Caco-2 (cell line): ENCODE measurements around the gene ANO6. TPM values are rescaled to one million over a fixed set of nuclear protein-coding genes. Genes with fewer than 3 reads are reported as not detected.

Experiments used
- BruUV-seq: library from RNA; stranded (reverse); fragments of 400-500 nt; replicated peaks from 2 replicates; lab custom pipeline; 2021; lab: Mats Ljungman, UMichigan
- CTCF ChIA-PET: fragments of 300-600 bp; sonication (Branson Sonifier 250); formaldehyde crosslinking; loops from one replicate; lab custom pipeline; 2022; ENCODE audit warnings: antibody characterized with exemption; lab: Charles Lee
- POLR2A ChIA-PET: fragments of 300-600 bp; sonication (Branson Sonifier 250); formaldehyde crosslinking; loops from one replicate; lab custom pipeline; 2022; ENCODE audit warnings: antibody characterized with exemption; lab: Charles Lee
- DNase-seq, 2 experiments: peaks; one replicate each; pipeline versions ENCODE4 v3.0.0 to v3.0.0-alpha.2; 2020 to 2022
- H3K27me3 ChIP-seq: replicated peaks from 2 replicates; pipeline ENCODE4 v1.6.0; 2011; ENCODE audit warnings: low read length; ENCODE audit not compliant: control insufficient read depth, insufficient read depth
- H3K36me3 ChIP-seq: 2 replicates; pipeline ENCODE4 v1.5.1; 2011; ENCODE audit warnings: low read length; ENCODE audit not compliant: control insufficient read depth, insufficient read depth
- H3K4me1 ChIP-seq: fragments of 250-450 bp; sonication (Bioruptor Pico); 2 replicates; pipeline ENCODE4 v1.5.1; 2020; ENCODE audit warnings: mild to moderate bottlenecking
- H3K4me3 ChIP-seq: 2 replicates; pipeline ENCODE4 v1.5.1; 2011; ENCODE audit warnings: low read depth, mild to moderate bottlenecking, control low read depth, low read length
- H3K9me3 ChIP-seq: fragments of 250-450 bp; sonication (Bioruptor Pico); 2 replicates; pipeline ENCODE4 v1.5.1; 2020; ENCODE audit warnings: mild to moderate bottlenecking, moderate library complexity
- H3K27ac Mint-ChIP-seq: one replicate; pipeline ENCODE4 v1.8.0; 2022; ENCODE audit warnings: mixed read lengths; ENCODE audit not compliant: unreplicated experiment
- H3K27me3 Mint-ChIP-seq: one replicate; pipeline ENCODE4 v1.8.0; 2022; ENCODE audit warnings: mixed read lengths; ENCODE audit not compliant: insufficient read depth, unreplicated experiment
- H3K36me3 Mint-ChIP-seq: one replicate; pipeline ENCODE4 v1.8.0; 2022; ENCODE audit warnings: mild to moderate bottlenecking, mixed read lengths; ENCODE audit not compliant: insufficient read depth, unreplicated experiment
- H3K4me1 Mint-ChIP-seq: one replicate; pipeline ENCODE4 v1.8.0; 2022; ENCODE audit warnings: low read depth, mixed read lengths; ENCODE audit not compliant: unreplicated experiment
- H3K4me3 Mint-ChIP-seq: one replicate; pipeline ENCODE4 v1.8.0; 2022; ENCODE audit warnings: mild to moderate bottlenecking, moderate library complexity, mixed read lengths; ENCODE audit not compliant: unreplicated experiment
- H3K9me3 Mint-ChIP-seq: one replicate; pipeline ENCODE4 v1.8.0; 2022; ENCODE audit warnings: mixed read lengths; ENCODE audit not compliant: unreplicated experiment
- CTCF ChIP-seq, 2 experiments: fragments of 200-600 bp in 1 of 2; IDR thresholded peaks; 1 replicate in 1 of 2; 2 replicates in 1 of 2; pipeline versions ENCODE4 v1.5.1 to v1.8.0; 2011 to 2022; ENCODE audit warnings: antibody characterized with exemption in 1 of 2, control low read depth in 1 of 2, inconsistent platforms in 1 of 2, low read depth in 1 of 2, low read length in 1 of 2, mild to moderate bottlenecking in 1 of 2, moderate library complexity in 1 of 2; ENCODE audit not compliant: insufficient read depth in 1 of 2, severe bottlenecking in 1 of 2, unreplicated experiment in 1 of 2
- intact Hi-C: fragments of 100-400 bp; cut with micrococcal nuclease; formaldehyde crosslinking; loops from one replicate; pipeline ENCODE4 v1.10.0; 2022; ENCODE audit not compliant: unreplicated experiment
- total RNA-seq: library from RNA; stranded (reverse); gene quantifications from 2 replicates; pipeline ENCODE4 v1.2.3, GENCODE V29; 2022

Gene ANO6
- total RNA-seq, 1 experiment from 2014 or later = 126 TPM

- Histone ChIP-seq H3K4me1 (no peaks in the 10 kb centered on the region), H3K36me3 (peaks cover 2% of the 10 kb centered on the region; the same call in 1 of the 2 replicates), H3K27me3 (no peaks in the 10 kb centered on the region), H3K9me3 (no peaks in the 10 kb centered on the region), H3K4me3 (no peak overlapping the region)
- POLR2A ChIA-PET = no interaction called here
- DNase-seq = no peak
- CTCF ChIA-PET = no interaction called here
- H3K9me3 Mint-ChIP-seq = peaks cover 8% of the 10 kb centered on the region
- no TSS peak for BruUV-seq
- H3K36me3 Mint-ChIP-seq = peaks cover 57% of the 10 kb centered on the region
- H3K4me3 Mint-ChIP-seq = no peak overlapping the region
- intact Hi-C loops = no loop called here
- TF ChIP-seq CTCF (IDR thresholded peaks at IDR 0.05; ENCODE audit: insufficient read depth in 1 of 2, low read depth in 1 of 2, low read length in 1 of 2, severe bottlenecking in 1 of 2, unreplicated experiment in 1 of 2) = no peak
- no peaks in the 10 kb centered on the region for H3K4me1 Mint-ChIP-seq
- no peak overlapping the region for H3K27ac Mint-ChIP-seq
- H3K27me3 Mint-ChIP-seq = no peaks in the 10 kb centered on the region
Observed at GRCh38 chr12:45400991-45401390, 185.1 kb downstream of the ANO6 start.

GRCh38 chr12:45402288-45402687, 186.4 kb downstream of the ANO6 start:
- no peak for DNase-seq
- Histone ChIP-seq H3K27me3 (no peaks in the 10 kb centered on the region), H3K9me3 (no peaks in the 10 kb centered on the region), H3K36me3 (peaks cover 2% of the 10 kb centered on the region; the same call in 1 of the 2 replicates), H3K4me1 (no peaks in the 10 kb centered on the region), H3K4me3 (no peak overlapping the region)
- CTCF ChIA-PET = no interaction called here
- no TSS peak for BruUV-seq
- no peak overlapping the region for H3K4me3 Mint-ChIP-seq
- intact Hi-C loops = no loop called here
- TF ChIP-seq CTCF (IDR thresholded peaks at IDR 0.05; ENCODE audit: insufficient read depth in 1 of 2, low read depth in 1 of 2, low read length in 1 of 2, severe bottlenecking in 1 of 2, unreplicated experiment in 1 of 2) = no peak
- H3K27me3 Mint-ChIP-seq = no peaks in the 10 kb centered on the region
- no peaks in the 10 kb centered on the region for H3K9me3 Mint-ChIP-seq
- POLR2A ChIA-PET = no interaction called here
- H3K36me3 Mint-ChIP-seq = peaks cover 47% of the 10 kb centered on the region
- no peak overlapping the region for H3K27ac Mint-ChIP-seq
- H3K4me1 Mint-ChIP-seq = no peaks in the 10 kb centered on the region

- ChIA-PET CTCF (no interaction called here), POLR2A (interaction anchor here (0.7 kb wide), 1 partner anchor 1013 kb away, joined by 3 read pairs; no protein-coding TSS in a partner anchor)
- H3K27me3 Mint-ChIP-seq = no peaks in the 10 kb centered on the region
- H3K4me3 Mint-ChIP-seq = no peak overlapping the region
- Histone ChIP-seq H3K4me3 (no peak overlapping the region), H3K9me3 (no peaks in the 10 kb centered on the region), H3K4me1 (no peaks in the 10 kb centered on the region), H3K36me3 (peaks cover 4% of the 10 kb centered on the region), H3K27me3 (no peaks in the 10 kb centered on the region)
- TF ChIP-seq CTCF (IDR thresholded peaks at IDR 0.05; ENCODE audit: insufficient read depth in 1 of 2, low read depth in 1 of 2, low read length in 1 of 2, severe bottlenecking in 1 of 2, unreplicated experiment in 1 of 2) = no peak
- H3K27ac Mint-ChIP-seq = no peak overlapping the region
- intact Hi-C loops = no loop called here
- no TSS peak for BruUV-seq
- H3K9me3 Mint-ChIP-seq = no peaks in the 10 kb centered on the region
- peaks cover 64% of the 10 kb centered on the region for H3K36me3 Mint-ChIP-seq
- H3K4me1 Mint-ChIP-seq = no peaks in the 10 kb centered on the region
- DNase-seq = no peak
Observed at GRCh38 chr12:45406988-45407850, 191.3 kb downstream of the ANO6 start.
